Cerebellar cortex (tissue), 1 donor: ENCODE results near the gene TRIM46.
"Not testable (repeated sequence)": the region's sequence is repeated elsewhere in the genome, so short reads cannot be mapped to it uniquely, and the experiment has no call there.

Source experiments
- DNase-seq: peaks from one replicate; pipeline ENCODE4 v3.0.0-alpha.2; 2015; ENCODE audit warnings: low spot score

TRIM46 gene

GRCh38 chr1:155206891-155207805 lies 33.5 kb downstream of the TRIM46 start:
- DNase-seq: peak; percentile 88

GRCh38 chr1:155207806-155208540 lies 34.3 kb downstream of the TRIM46 start, which contains the start of gene THBS3:
THBS3 (minus strand) TSS chr1:155207897; CDS start chr1:155207876, 21 bp downstream.
- DNase-seq: peak; percentile 55

GRCh38 chr1:155208541-155209311 lies 35.1 kb downstream of the TRIM46 start, which contains the start of gene MTX1:
MTX1 (plus strand) TSS chr1:155208695; CDS start chr1:155208805, 110 bp downstream.
- peak; percentile 85 for DNase-seq

GRCh38 chr1:155209312-155209721 lies 35.7 kb downstream of the TRIM46 start:
- DNase-seq: no peak

- DNase-seq: no peak
Measured at GRCh38 chr1:155210314-155211104, 36.9 kb downstream of the TRIM46 start.

- not testable (repeated sequence) for DNase-seq
Measured at GRCh38 chr1:155211381-155212050, 37.9 kb downstream of the TRIM46 start.

GRCh38 chr1:155212051-155212440 lies 38.4 kb downstream of the TRIM46 start:
- DNase-seq: not testable (repeated sequence)

- DNase-seq: not testable (repeated sequence)
Measured at GRCh38 chr1:155214702-155215101, 41.1 kb downstream of the TRIM46 start.

- peak; percentile 94 for DNase-seq
Measured at GRCh38 chr1:155218854-155219591, 45.4 kb downstream of the TRIM46 start.

GRCh38 chr1:155219592-155220031 lies 46.0 kb downstream of the TRIM46 start:
- peak; percentile 86 for DNase-seq

- DNase-seq: not testable (repeated sequence)
Measured at GRCh38 chr1:155220211-155220965, 46.7 kb downstream of the TRIM46 start.

GRCh38 chr1:155223047-155223446 lies 49.4 kb downstream of the TRIM46 start:
- no peak for DNase-seq

- not testable (repeated sequence) for DNase-seq
Measured at GRCh38 chr1:155225404-155225759, 51.7 kb downstream of the TRIM46 start.

GRCh38 chr1:155226188-155226909 lies 52.7 kb downstream of the TRIM46 start:
- DNase-seq: peak; percentile 88

- peak; percentile 72 for DNase-seq
Measured at GRCh38 chr1:155226910-155227260, 53.2 kb downstream of the TRIM46 start.

- DNase-seq: peak; percentile 99
Measured at GRCh38 chr1:155227261-155228095, 53.8 kb downstream of the TRIM46 start.

- DNase-seq: no peak
Measured at GRCh38 chr1:155228096-155228427, 54.4 kb downstream of the TRIM46 start.

- DNase-seq: not testable (repeated sequence)
Measured at GRCh38 chr1:155231302-155231701, 57.7 kb downstream of the TRIM46 start.
